MM.1S (cell line): ENCODE measurements around the gene MITF.

ENCODE experiments used
- DNase-seq: peaks from one replicate; pipeline ENCODE4 v3.0.0-alpha.2; 2015
- H2AFZ ChIP-seq: fragments of 300-600 bp; sonication (generic); 2 replicates; pipeline ENCODE4 v1.6.0; 2016; ENCODE audit warnings: antibody characterized with exemption, low read length
- H3F3A ChIP-seq: fragments of 300-600 bp; sonication (generic); 2 replicates; pipeline ENCODE4 v1.6.1; 2016; ENCODE audit warnings: mild to moderate bottlenecking, antibody characterized with exemption, low read length, moderate library complexity, mixed read lengths; ENCODE audit not compliant: insufficient read depth
- H3K27ac ChIP-seq: fragments of 300-600 bp; sonication (generic); 2 replicates; pipeline ENCODE4 v1.5.1; 2016; ENCODE audit warnings: mild to moderate bottlenecking, low read length
- H3K27me3 ChIP-seq: fragments of 300-600 bp; sonication (generic); replicated peaks from 2 replicates; pipeline ENCODE4 v1.6.0; 2016; ENCODE audit warnings: low read length; ENCODE audit not compliant: insufficient read depth
- H3K36me3 ChIP-seq: fragments of 300-600 bp; sonication (generic); replicated peaks from 2 replicates; pipeline ENCODE4 v1.6.1; 2016; ENCODE audit warnings: mild to moderate bottlenecking, low read length, mixed read lengths; ENCODE audit not compliant: insufficient read depth
- H3K4me1 ChIP-seq: fragments of 300-600 bp; sonication (generic); 2 replicates; pipeline ENCODE4 v1.6.1; 2016; ENCODE audit warnings: low read length, mixed read lengths
- H3K4me2 ChIP-seq: fragments of 300-600 bp; sonication (generic); 2 replicates; pipeline ENCODE4 v1.6.0; 2016; ENCODE audit warnings: low read depth, low read length
- H3K4me3 ChIP-seq: fragments of 300-600 bp; sonication (generic); 2 replicates; pipeline ENCODE4 v1.5.1; 2016; ENCODE audit warnings: low read length, mixed read lengths
- H3K79me2 ChIP-seq: fragments of 300-600 bp; sonication (generic); 2 replicates; pipeline ENCODE4 v1.6.1; 2016; ENCODE audit warnings: mixed run types, low read length, mixed read lengths
- H3K9ac ChIP-seq: fragments of 300-600 bp; sonication (generic); 2 replicates; pipeline ENCODE4 v1.6.1; 2016; ENCODE audit warnings: low read length, mixed read lengths
- H3K9me2 ChIP-seq: fragments of 300-600 bp; sonication (generic); replicated peaks from 2 replicates; pipeline ENCODE4 v1.6.1; 2016; ENCODE audit warnings: mild to moderate bottlenecking, low read length, mixed read lengths; ENCODE audit not compliant: insufficient read depth
- H3K9me3 ChIP-seq: fragments of 300-600 bp; sonication (generic); replicated peaks from 2 replicates; pipeline ENCODE4 v1.6.1; 2016; ENCODE audit warnings: mild to moderate bottlenecking, low read length, mixed read lengths; ENCODE audit not compliant: insufficient read depth
- H4K20me1 ChIP-seq: fragments of 300-600 bp; sonication (generic); 2 replicates; pipeline ENCODE4 v1.6.1; 2016; ENCODE audit warnings: mild to moderate bottlenecking, low read length, moderate library complexity, mixed read lengths; ENCODE audit not compliant: insufficient read depth
- EZH2 ChIP-seq: fragments of 300-600 bp; sonication (generic); optimal IDR thresholded peaks from 2 replicates; pipeline ENCODE3; 2017; ENCODE audit warnings: low read depth, mild to moderate bottlenecking, antibody characterized with exemption, low read length, mixed read lengths
- EZH2phosphoT487 ChIP-seq: fragments of 300-600 bp; sonication (generic); IDR thresholded peaks from 2 replicates; pipeline ENCODE4 v1.6.1; 2018; ENCODE audit warnings: antibody characterized with exemption, low read length
- TF ChIP-seq, protein P1 (sequence below): fragments of 300-600 bp; sonication (generic); IDR thresholded peaks from 2 replicates; pipeline ENCODE4 v1.5.1; 2016; ENCODE audit warnings: antibody characterized with exemption, low read length, mixed read lengths

MITF gene

DNA sequence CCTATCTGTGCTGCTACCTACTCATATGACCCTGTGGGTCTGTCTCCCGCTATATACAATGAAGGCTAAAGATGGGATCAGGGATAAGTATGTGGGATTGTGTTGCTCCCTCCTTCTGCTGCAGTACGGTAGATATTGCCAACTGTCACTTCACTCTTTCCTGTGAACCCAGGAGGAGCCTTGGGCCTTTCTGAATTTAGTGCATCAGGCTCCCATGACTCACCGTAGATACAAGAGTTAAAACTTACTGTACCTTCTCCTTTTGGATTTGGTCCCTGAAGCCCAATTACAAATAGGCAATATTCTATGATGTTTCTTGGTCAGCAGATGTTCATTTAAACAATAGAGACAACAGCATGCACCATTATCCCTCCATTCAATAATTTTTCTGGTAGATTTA, 27.4 kb downstream of the MITF start:
- Histone ChIP-seq H3K9ac (no peak overlapping the region), H2AFZ (no peak overlapping the region), H3K4me2 (no peak overlapping the region), H4K20me1 (no peaks in the 10 kb centered on the region), H3K27ac (no peak overlapping the region), H3K36me3 (no peaks in the 10 kb centered on the region), H3K4me3 (no peak overlapping the region), H3F3A (peaks cover 11% of the 10 kb centered on the region), H3K79me2 (no peaks in the 10 kb centered on the region), H3K27me3 (no peaks in the 10 kb centered on the region), H3K9me2 (no peaks in the 10 kb centered on the region), H3K9me3 (no peaks in the 10 kb centered on the region), H3K4me1 (peaks cover 32% of the 10 kb centered on the region)
- TF ChIP-seq EZH2 (no peak), EZH2phosphoT487 (no peak)
- TF ChIP-seq, protein P1, sequence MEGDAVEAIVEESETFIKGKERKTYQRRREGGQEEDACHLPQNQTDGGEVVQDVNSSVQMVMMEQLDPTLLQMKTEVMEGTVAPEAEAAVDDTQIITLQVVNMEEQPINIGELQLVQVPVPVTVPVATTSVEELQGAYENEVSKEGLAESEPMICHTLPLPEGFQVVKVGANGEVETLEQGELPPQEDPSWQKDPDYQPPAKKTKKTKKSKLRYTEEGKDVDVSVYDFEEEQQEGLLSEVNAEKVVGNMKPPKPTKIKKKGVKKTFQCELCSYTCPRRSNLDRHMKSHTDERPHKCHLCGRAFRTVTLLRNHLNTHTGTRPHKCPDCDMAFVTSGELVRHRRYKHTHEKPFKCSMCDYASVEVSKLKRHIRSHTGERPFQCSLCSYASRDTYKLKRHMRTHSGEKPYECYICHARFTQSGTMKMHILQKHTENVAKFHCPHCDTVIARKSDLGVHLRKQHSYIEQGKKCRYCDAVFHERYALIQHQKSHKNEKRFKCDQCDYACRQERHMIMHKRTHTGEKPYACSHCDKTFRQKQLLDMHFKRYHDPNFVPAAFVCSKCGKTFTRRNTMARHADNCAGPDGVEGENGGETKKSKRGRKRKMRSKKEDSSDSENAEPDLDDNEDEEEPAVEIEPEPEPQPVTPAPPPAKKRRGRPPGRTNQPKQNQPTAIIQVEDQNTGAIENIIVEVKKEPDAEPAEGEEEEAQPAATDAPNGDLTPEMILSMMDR, result no peak
- no peak for DNase-seq

DNA sequence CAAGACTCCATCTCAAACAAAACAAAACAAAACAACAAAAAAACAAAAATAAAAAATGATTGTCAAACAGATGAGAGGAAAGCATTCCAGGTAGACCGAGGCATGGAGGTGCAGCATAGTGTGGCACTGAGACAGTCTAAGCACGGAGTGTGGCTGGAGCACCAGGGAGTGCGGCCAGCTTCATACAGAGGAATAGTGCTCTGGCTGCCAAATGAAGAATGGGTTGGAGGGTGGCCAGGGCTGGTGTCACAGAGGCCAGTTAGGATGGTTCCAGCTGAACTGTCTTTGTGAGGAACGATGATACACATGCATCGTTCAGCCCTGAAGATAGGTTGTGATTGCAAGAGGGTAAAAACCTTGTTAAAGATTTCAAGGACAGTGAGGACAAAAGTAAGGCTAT, 28.3 kb downstream of the MITF start:
- Histone ChIP-seq H3K79me2 (no peaks in the 10 kb centered on the region), H3K9me2 (no peaks in the 10 kb centered on the region), H3K27ac (no peak overlapping the region), H3K27me3 (no peaks in the 10 kb centered on the region), H4K20me1 (no peaks in the 10 kb centered on the region), H3K36me3 (no peaks in the 10 kb centered on the region), H3K4me2 (no peak overlapping the region), H3K9me3 (no peaks in the 10 kb centered on the region), H3K4me3 (no peak overlapping the region), H2AFZ (no peak overlapping the region), H3K9ac (no peak overlapping the region), H3F3A (peaks cover 11% of the 10 kb centered on the region), H3K4me1 (peaks cover 27% of the 10 kb centered on the region)
- TF ChIP-seq, protein P1, result no peak
- no peak for DNase-seq

DNA sequence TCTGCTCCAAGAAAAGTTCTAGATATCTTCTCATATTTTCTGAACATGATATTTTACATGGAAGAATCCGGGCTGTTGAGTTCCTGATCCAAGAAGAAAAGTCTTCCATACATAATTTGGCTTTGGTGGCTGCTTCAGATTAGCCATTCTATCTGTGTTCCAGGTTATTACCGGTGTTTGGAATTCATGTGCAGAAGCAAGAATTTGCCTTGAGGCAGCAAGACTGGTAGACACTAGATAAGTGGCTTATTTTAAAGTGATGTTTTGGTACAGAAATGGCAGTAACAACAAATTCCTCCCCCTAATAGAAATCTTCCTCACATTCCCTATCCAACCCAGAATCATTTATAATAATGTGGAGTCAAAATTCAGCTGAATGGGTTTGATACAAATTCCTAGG, 29.2 kb downstream of the MITF start:
- no peaks in the 10 kb centered on the region for H3K79me2 ChIP-seq
- H3K9me2 ChIP-seq, result no peaks in the 10 kb centered on the region
- H3K4me3 ChIP-seq, result no peak overlapping the region
- TF ChIP-seq, protein P1, result no peak
- TF ChIP-seq EZH2 (no peak), EZH2phosphoT487 (no peak)
- DNase-seq, result no peak
- no peak overlapping the region for H3K9ac ChIP-seq
- no peaks in the 10 kb centered on the region for H4K20me1 ChIP-seq
- no peak overlapping the region for H2AFZ ChIP-seq
- no peak overlapping the region for H3K27ac ChIP-seq
- H3K4me2 ChIP-seq, result no peak overlapping the region
- no peaks in the 10 kb centered on the region for H3K9me3 ChIP-seq
- no peaks in the 10 kb centered on the region for H3K27me3 ChIP-seq
- peaks cover 19% of the 10 kb centered on the region for H3K4me1 ChIP-seq
- no peaks in the 10 kb centered on the region for H3K36me3 ChIP-seq
- peaks cover 11% of the 10 kb centered on the region for H3F3A ChIP-seq

DNA sequence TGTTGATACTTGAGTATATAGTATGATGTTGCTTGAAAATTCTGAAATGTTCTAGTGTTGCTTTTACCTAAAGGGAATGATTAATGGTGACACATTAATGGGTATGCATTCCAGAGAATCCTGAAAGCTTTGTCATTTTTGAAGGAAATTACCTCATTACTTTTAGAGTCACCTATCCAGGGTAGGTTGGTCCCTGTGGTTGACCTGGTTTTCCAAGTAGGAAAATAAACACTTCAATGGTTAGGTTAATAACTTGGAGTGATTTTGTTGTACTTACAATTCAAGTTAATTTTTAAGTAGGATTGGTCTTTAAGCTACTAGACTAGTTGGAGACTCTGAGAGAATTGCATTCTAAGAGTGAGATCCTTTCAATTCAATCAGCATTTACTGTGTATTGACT, 31.0 kb downstream of the MITF start:
- Histone ChIP-seq H3K27me3 (no peaks in the 10 kb centered on the region), H2AFZ (no peak overlapping the region), H3K4me1 (peaks cover 5% of the 10 kb centered on the region; the same call in 1 of the 2 replicates), H3F3A (no peaks in the 10 kb centered on the region), H3K4me3 (no peak overlapping the region), H3K36me3 (no peaks in the 10 kb centered on the region), H3K27ac (no peak overlapping the region), H3K79me2 (no peaks in the 10 kb centered on the region), H3K9me3 (no peaks in the 10 kb centered on the region), H3K9ac (no peak overlapping the region), H3K9me2 (no peaks in the 10 kb centered on the region), H4K20me1 (no peaks in the 10 kb centered on the region), H3K4me2 (no peak overlapping the region)
- TF ChIP-seq EZH2phosphoT487 (no peak), EZH2 (no peak)
- TF ChIP-seq, protein P1, result no peak
- no peak for DNase-seq
